Adrenal gland (tissue), 12 donors: ENCODE results near the gene ABCD4. TPM values are rescaled to one million over a fixed set of nuclear protein-coding genes. Genes with fewer than 3 reads are reported as not detected.

ENCODE experiments used
- DNase-seq, 7 donors: peaks; one replicate each; pipeline ENCODE4 v3.0.0-alpha.2; 2019 to 2020
- H3K27ac ChIP-seq, 5 donors: fragments of 200-600 bp; sonication (generic) in 4 of 5; 1 replicate in 3 of 5; 2 replicates in 2 of 5; pipeline versions ENCODE4 v1.5.1 to v1.8.0; 2016 to 2020; ENCODE audit warnings: mild to moderate bottlenecking in 1 of 5
- H3K27me3 ChIP-seq: fragments of 200-600 bp; 2 replicates; pipeline ENCODE4 v1.8.0; 2021
- H3K36me3 ChIP-seq, 2 donors: fragments of 200-600 bp; replicated peaks in 1 of 2; 1 replicate in 1 of 2; 2 replicates in 1 of 2; pipeline versions ENCODE4 v1.5.1 to v1.8.0; 2018 to 2022
- H3K4me1 ChIP-seq, 2 donors: fragments of 200-600 bp; replicated peaks in 1 of 2; 1 replicate in 1 of 2; 2 replicates in 1 of 2; pipeline versions ENCODE4 v1.5.1 to v1.8.0; 2018 to 2021
- H3K4me3 ChIP-seq, 4 donors: fragments of 200-600 bp; sonication (generic) in 3 of 4; one replicate each; pipeline ENCODE4 v1.5.1; 2016 to 2018
- H3K9me3 ChIP-seq, 3 donors: fragments of 200-600 bp; sonication (generic) in 1 of 3; replicated peaks in 1 of 3; 1 replicate in 2 of 3; 2 replicates in 1 of 3; pipeline versions ENCODE4 v1.5.1 to v1.8.0; 2016 to 2021
- POLR2A ChIP-seq, 2 donors: fragments of 450-650 bp; IDR thresholded peaks; one replicate each; pipeline ENCODE4 v1.6.1; 2017; ENCODE audit warnings: antibody characterized with exemption in 2 of 2, mild to moderate bottlenecking in 2 of 2, moderate library complexity in 1 of 2
- WGBS, 4 donors: extraction: QIAGEN DNeasy Blood & Tissue Kit in 2 of 4; methylation state at CpG; one replicate each; pipeline versions ENCODE4 v1.1.5 to v1.1.7; 2013 to 2017; 5-methylcytosine and 5-hydroxymethylcytosine counted together
- intact Hi-C, 2 donors: fragments of 100-400 bp; cut with DNase I; formaldehyde crosslinking; loops; one replicate each; pipeline versions ENCODE4 v1.14.1 to v1.15.0; 2022 to 2023
- polyA plus RNA-seq, 3 donors: library from polyadenylated mRNA; stranded (reverse); fragments of 200-250 nt in 2 of 3; fragments of 350-450 nt in 1 of 3; fragmentation: Illumina TruSeq in 1 of 3; extraction: RNeasy Lipid Tissue Mini Kit (QIAGEN cat#74804) in 1 of 3; gene quantifications; one replicate each; pipeline ENCODE4 v1.2.3, GENCODE V29; 2013 to 2014
- total RNA-seq, 9 donors: library from RNA; depleted of rRNA in 4 of 9; stranded (reverse); fragments of >200 nt in 4 of 9; fragments of 120-200 nt in 1 of 9; fragmentation: NEBNext Ultra II Directional in 1 of 9; extraction: Animal tissue kit (Norgen Biotek cat#: 25700) in 1 of 9; gene quantifications; one replicate each; pipeline versions ENCODE4 v1.1.0 to v1.2.4, GENCODE V29; 2013 to 2023
- TF ChIP-seq, protein P1 (sequence below), 6 experiments: fragments of 450-650 bp in 4 of 6; fragments of 200-600 bp in 2 of 6; sonication (generic) in 1 of 6; IDR thresholded peaks; 1 replicate in 5 of 6; 2 replicates in 1 of 6; pipeline versions ENCODE4 v1.5.1 to v1.8.0; 2016 to 2021; ENCODE audit warnings: antibody characterized with exemption in 6 of 6, mild to moderate bottlenecking in 2 of 6, moderate library complexity in 1 of 6
- donor health status: healthy with polysubstance abuse.
- donor health status: Bipolar disorder and iron deficiency.
- donor health status: DM: yes; HTN: yes; CAD: no.
- donor health status: DM: no; HTN: no; CAD: no.
- donor health status: DM: no; HTN: no; CAD: no.
- donor health status: DM: yes; HTN: yes; CAD: no.

The ABCD4 gene
- total and polyA plus RNA-seq, 12 donors: 18.4 to 111 (median 57.9) TPM

DNA sequence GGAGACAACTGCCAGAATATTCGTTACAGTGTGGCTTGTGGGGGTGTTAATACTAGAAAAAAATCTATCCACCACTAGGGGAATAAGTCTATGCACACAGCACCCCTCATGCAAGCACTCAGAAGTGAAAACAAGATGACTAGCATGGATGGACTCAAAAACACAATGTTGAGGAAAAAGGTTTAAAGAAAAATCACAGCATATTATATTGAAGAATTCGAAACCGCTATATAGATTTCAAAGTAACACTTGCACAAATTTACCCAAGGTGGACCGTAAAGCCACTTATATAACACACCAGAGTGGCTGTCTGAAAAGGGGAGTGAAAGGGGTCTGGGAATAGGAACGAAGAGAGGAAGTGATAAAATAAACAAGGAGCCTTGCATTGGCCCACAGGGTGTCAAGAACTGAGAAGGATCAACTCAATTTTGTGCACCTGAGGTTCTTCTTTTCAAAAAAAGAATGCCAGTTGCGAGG, 544 bp downstream of the ABCD4 start:
- H3K27ac ChIP-seq: peak overlapping the region; percentile 40 to 93 (median 87)

DNA sequence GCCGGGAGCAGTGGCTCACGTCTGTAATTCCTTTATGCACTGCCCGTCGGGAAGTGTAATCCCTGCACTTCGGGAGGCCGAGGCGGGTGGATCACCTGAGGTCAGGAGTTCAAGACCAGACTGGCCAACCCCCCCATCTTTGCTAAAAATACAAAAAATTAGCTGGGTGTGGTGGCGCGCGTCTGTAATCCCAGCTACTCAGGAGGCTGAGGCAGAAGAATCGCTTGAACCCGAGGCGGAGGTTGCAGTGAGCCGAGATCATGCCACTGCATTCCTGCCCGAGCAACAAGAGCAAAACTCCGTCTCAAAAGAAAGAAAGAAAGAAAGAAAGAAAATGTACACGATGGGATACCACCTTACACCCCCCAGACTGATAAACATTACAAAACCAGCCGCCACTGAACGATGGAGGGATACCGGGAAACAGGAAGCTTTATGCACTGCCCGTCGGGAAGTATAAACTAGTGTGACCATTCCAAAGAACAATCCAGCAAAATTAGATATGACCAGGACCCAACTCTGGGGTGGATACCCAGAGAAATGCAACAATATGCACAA, 1.1 kb downstream of the ABCD4 start:
- Histone ChIP-seq H3K4me1 (peaks cover 25 to 27% of the 10 kb centered on the region in 2 donors), H3K9me3 (no peaks in the 10 kb centered on the region), H3K4me3 (peak overlapping the region in 2 of 4 donors; percentile 78 to 98), H3K27me3 (no peaks in the 10 kb centered on the region), H3K36me3 (peaks cover 0 to 19% of the 10 kb centered on the region in 2 donors), H3K27ac (peak overlapping the region in 2 of 5 donors; percentile 87)
- 26 to 32% (median 28%) methylated on average over 22 of the region's 22 CpGs for WGBS, 4 donors
- intact Hi-C loops: no loop called here
- no peak for DNase-seq
- TF ChIP-seq POLR2A (IDR thresholded peaks at IDR 0.05): no peak
- TF ChIP-seq, protein P1, sequence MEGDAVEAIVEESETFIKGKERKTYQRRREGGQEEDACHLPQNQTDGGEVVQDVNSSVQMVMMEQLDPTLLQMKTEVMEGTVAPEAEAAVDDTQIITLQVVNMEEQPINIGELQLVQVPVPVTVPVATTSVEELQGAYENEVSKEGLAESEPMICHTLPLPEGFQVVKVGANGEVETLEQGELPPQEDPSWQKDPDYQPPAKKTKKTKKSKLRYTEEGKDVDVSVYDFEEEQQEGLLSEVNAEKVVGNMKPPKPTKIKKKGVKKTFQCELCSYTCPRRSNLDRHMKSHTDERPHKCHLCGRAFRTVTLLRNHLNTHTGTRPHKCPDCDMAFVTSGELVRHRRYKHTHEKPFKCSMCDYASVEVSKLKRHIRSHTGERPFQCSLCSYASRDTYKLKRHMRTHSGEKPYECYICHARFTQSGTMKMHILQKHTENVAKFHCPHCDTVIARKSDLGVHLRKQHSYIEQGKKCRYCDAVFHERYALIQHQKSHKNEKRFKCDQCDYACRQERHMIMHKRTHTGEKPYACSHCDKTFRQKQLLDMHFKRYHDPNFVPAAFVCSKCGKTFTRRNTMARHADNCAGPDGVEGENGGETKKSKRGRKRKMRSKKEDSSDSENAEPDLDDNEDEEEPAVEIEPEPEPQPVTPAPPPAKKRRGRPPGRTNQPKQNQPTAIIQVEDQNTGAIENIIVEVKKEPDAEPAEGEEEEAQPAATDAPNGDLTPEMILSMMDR (IDR thresholded peaks at IDR 0.05): no peak

More for the DNA sequence above, 544 bp downstream of the ABCD4 start:
- TF ChIP-seq POLR2A (IDR thresholded peaks at IDR 0.05): peak in 1 of 2 donors; percentile 1
- TF ChIP-seq, protein P1 (IDR thresholded peaks at IDR 0.05): peak; percentile 37 to 64 (median 49)
- 0 to 1% (median 1%) methylated on average over 6 of the region's 6 CpGs for WGBS, 4 donors
- peaks cover 25 to 27% of the 10 kb centered on the region in 2 donors for H3K4me1 ChIP-seq
- peak overlapping the region; percentile 33 to 98 (median 78) for H3K4me3 ChIP-seq
- DNase-seq: no peak
- H3K36me3 ChIP-seq: peaks cover 0 to 14% of the 10 kb centered on the region in 2 donors
- H3K9me3 ChIP-seq: no peaks in the 10 kb centered on the region
- intact Hi-C loops: no loop called here
- no peaks in the 10 kb centered on the region for H3K27me3 ChIP-seq

DNA sequence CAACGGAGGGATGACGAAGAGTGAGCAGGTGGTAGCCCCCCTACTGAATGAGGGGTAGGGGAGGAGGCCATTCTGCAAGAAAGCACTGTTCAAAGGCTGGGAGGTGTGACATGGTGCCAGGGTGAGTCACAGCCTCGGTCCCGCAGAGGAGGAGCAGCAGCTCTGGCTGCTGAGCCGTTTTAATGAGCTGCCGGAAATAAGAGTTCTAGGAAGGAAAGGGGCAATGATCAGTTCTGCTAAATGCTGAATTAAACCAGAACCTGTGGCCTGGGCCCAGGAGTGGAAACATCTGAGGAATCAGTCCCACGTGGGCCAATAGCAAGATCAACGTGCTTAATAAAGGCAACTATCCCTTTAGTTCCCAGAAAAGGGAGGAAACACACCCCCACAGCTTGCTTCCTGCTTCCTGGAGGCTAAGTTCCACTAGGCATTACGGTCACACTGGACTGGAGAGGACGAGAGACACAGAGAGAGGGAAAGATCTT, 3.6 kb downstream of the ABCD4 start:
- no peaks in the 10 kb centered on the region for H3K9me3 ChIP-seq
- TF ChIP-seq, protein P1 (IDR thresholded peaks at IDR 0.05): no peak
- no peak for TF ChIP-seq POLR2A (IDR thresholded peaks at IDR 0.05)
- H3K4me1 ChIP-seq: peaks cover 25 to 27% of the 10 kb centered on the region in 2 donors
- H3K36me3 ChIP-seq: peaks cover 0 to 42% of the 10 kb centered on the region in 2 donors
- H3K4me3 ChIP-seq: no peak overlapping the region
- intact Hi-C loops: no loop called here
- peak overlapping the region in 3 of 5 donors; percentile 24 to 64 (median 50) for H3K27ac ChIP-seq
- peak in 6 of 7 donors; percentile 36 to 79 (median 59) for DNase-seq
- WGBS, 4 donors: 33 to 69% (median 55%) methylated on average over 8 to 10 of the region's 10 CpGs
- H3K27me3 ChIP-seq: no peaks in the 10 kb centered on the region

DNA sequence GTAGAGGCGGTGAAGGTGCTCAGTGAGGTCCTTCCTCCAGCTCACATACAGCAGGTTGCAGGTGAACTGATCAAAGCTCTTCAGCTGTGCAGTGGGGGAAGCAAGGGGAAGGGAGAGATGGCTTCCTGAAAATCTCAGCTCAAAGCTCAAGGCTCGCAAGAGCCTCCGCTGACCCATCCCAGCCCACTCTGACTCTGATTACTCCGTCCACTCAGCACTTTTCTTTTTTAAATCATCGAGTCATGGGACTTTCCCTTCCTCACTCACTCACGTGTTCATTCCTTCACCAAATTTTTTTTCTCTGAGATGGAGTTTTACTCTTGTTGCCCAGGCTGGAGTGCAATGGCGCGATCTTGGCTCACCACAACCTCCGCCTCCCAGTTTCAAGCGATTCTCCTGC, 4.7 kb downstream of the ABCD4 start:
- Histone ChIP-seq H3K4me1 (peaks cover 21 to 22% of the 10 kb centered on the region in 2 donors), H3K9me3 (no peaks in the 10 kb centered on the region), H3K36me3 (peaks cover 0 to 49% of the 10 kb centered on the region in 2 donors), H3K4me3 (no peak overlapping the region), H3K27me3 (no peaks in the 10 kb centered on the region), H3K27ac (no peak overlapping the region)
- no peak for DNase-seq
- 92 to 95% (median 93%) methylated on average over 10 of the region's 10 CpGs for WGBS, 4 donors
- intact Hi-C loops: no loop called here
- TF ChIP-seq, protein P1 (IDR thresholded peaks at IDR 0.05): no peak
- TF ChIP-seq POLR2A (IDR thresholded peaks at IDR 0.05): no peak
